ENCODE measurements around the gene RAD18.

Gene RAD18

GRCh38 chr3:8909160-8909559, 54.1 kb downstream of the RAD18 start:
- no peak overlapping the region for H3K27ac ChIP-seq
- DNase-seq (ENCODE audit: low read depth, low spot score): no peak

DNA sequence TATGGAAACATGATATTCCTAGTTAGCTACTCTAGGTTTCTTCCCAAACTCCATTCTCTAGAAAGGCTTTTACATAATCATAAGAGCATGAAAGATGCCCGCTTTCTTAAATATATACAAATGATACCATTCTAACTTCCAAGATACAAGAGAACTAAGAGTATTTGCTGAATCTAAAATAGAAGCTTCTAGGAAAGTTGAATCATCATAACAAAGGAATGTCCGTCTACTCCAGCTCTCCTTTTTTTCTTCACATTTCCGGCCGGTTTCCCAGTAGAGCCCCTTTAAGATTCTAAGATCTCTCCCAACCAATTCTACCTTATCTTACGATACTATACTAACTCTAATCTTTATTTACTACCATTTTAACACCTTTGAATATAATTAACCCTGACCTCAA, 60.1 kb downstream of the RAD18 start:
- no peak for DNase-seq (ENCODE audit: low read depth, low spot score)
- no peak overlapping the region for H3K27ac ChIP-seq

GRCh38 chr3:8900869-8901268, 62.4 kb downstream of the RAD18 start:
- DNase-seq (ENCODE audit: low read depth, low spot score): no peak
- H3K27ac ChIP-seq: no peak overlapping the region

DNA sequence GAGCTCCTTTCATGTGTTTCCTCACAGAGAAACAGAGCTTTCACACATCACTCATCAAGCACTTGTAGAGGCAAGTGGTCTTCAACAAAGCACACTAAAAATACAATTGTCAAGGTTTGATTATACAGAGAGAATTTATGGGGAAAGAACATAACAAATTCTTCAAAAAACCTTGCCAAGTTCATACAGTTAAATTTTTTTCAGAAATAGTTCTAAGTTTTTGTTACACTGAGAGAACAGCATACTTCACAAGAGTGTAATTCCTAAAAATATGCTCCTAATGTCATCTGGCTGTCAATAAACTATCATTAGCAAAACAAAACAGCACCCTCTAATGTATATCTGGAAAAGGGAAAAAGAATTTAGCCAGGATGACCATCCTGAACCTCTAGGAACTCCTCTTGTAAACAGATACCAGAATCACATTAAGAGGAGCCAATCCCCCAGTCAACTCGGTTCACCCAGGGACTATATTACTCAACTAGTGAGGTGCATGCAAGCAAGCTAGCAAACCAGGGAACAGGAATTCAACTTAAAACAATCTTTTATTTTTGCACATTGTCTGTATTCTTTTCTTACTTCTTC, 63.3 kb downstream of the RAD18 start:
- no peak overlapping the region for H3K27ac ChIP-seq
- DNase-seq (ENCODE audit: low read depth, low spot score): no peak

- no peak for DNase-seq (ENCODE audit: low read depth, low spot score)
- no peak overlapping the region for H3K27ac ChIP-seq
Observed at GRCh38 chr3:8895829-8896228, 67.4 kb downstream of the RAD18 start.

- no peak for DNase-seq (ENCODE audit: low read depth, low spot score)
Observed at GRCh38 chr3:8893001-8893400, 70.3 kb downstream of the RAD18 start.

GRCh38 chr3:8891774-8892173, 71.5 kb downstream of the RAD18 start:
- H3K27ac ChIP-seq: no peak overlapping the region
- no peak for DNase-seq (ENCODE audit: low read depth, low spot score)

More at GRCh38 chr3:8893001-8893400, 70.3 kb downstream of the RAD18 start:
- H3K27ac ChIP-seq: no peak overlapping the region

GRCh38 chr3:8891303-8891702, 72.0 kb downstream of the RAD18 start:
- no peak overlapping the region for H3K27ac ChIP-seq
- no peak for DNase-seq (ENCODE audit: low read depth, low spot score)

DNA sequence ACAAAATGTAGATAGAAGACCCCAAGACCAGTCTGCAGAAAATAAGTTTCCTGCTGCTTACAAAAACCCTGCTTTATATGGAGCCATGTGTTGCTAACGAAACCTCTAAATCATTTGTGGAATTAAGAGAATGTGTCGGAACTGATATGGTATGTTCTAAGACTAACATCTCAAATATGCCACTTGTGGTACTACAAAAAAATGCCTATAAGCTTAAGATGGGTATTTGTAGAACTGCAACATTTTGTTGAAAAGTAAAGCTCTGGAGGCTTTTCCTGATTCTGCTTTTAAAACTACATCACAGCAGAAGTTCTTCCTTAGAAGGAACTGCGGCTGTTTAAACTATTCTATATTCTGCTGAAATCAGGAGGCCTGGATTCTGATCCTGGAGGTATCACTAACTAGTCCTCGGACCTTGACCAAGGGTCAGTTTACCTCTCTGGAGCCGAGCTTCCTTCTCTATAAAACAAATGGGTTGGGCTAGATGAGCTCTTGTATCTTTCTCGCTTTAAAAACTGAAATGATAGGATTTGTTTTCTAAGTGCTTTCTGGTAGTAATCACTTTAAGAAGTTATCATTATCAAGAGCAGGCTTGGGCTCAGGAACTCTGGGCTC, 74.9 kb downstream of the RAD18 start:
- no peak for DNase-seq (ENCODE audit: low read depth, low spot score)
- no peak overlapping the region for H3K27ac ChIP-seq

GRCh38 chr3:8887435-8888300, 75.6 kb downstream of the RAD18 start:
- no peak for DNase-seq (ENCODE audit: low read depth, low spot score)
- H3K27ac ChIP-seq: no peak overlapping the region

DNA sequence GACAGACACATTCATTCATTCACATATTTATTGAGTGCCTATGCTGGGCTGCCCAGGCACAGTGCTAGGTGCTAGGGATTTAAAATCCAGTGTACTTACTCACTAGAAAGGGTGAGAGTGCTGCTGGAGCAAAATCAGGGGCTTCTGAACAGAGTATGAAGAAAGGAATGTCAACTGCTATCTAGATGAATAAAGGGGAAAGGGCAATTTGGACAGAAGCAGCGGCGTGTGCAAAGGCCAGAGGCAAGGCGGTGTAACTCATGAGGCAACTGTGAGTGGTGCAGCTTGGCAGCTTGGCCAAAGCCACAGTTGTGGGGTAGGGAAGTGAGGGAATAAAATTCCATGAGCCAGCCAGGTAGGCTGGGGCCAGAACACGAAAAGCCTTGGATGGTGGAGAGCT, 76.7 kb downstream of the RAD18 start:
- no peak for DNase-seq (ENCODE audit: low read depth, low spot score)

GRCh38 chr3:8885536-8886316, 77.5 kb downstream of the RAD18 start:
- H3K27ac ChIP-seq: no peak overlapping the region
- no peak for DNase-seq (ENCODE audit: low read depth, low spot score)

More for the DNA sequence above, 76.7 kb downstream of the RAD18 start:
- no peak overlapping the region for H3K27ac ChIP-seq

GRCh38 chr3:8884630-8885290, 78.5 kb downstream of the RAD18 start:
- no peak overlapping the region for H3K27ac ChIP-seq
- DNase-seq (ENCODE audit: low read depth, low spot score): no peak

GRCh38 chr3:8882642-8883041, 80.6 kb downstream of the RAD18 start:
- no peak overlapping the region for H3K27ac ChIP-seq
- no peak for DNase-seq (ENCODE audit: low read depth, low spot score)

GRCh38 chr3:8882171-8882593, 81.1 kb downstream of the RAD18 start:
- DNase-seq (ENCODE audit: low read depth, low spot score): no peak
- no peak overlapping the region for H3K27ac ChIP-seq

DNA sequence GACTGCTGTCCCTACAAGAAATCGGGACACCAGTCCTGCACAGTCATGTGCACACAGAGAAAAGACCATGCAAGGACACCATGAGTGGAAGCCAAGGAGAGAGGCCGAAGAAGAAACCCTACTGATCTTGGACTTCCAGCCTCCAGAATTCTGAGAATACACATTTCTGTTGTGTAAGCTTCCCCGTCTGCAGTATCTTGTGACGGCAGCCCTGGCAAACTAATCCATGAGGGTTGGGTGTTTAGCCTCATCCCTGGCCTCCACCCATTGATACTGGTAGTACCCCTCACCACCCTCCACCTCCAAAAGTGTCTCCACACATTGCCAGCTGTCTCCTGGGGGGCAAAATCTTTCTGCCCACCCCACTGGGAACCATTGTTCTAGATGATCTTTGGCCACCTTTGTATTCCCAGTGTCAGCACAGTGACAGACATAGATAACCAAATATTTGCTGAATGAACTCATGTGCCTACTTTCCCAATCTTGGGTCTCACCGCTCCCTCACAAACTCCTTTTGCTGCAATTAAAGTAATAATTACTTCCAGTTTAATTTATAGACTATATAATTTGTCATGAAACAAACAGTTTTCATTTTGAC, 83.8 kb downstream of the RAD18 start:
- H3K27ac ChIP-seq: no peak overlapping the region
- no peak for DNase-seq (ENCODE audit: low read depth, low spot score)

GRCh38 chr3:8875836-8876235, 87.4 kb downstream of the RAD18 start:
- H3K27ac ChIP-seq: no peak overlapping the region
- DNase-seq (ENCODE audit: low read depth, low spot score): no peak

GRCh38 chr3:8873740-8874139, 89.5 kb downstream of the RAD18 start:
- no peak for DNase-seq (ENCODE audit: low read depth, low spot score)

DNA sequence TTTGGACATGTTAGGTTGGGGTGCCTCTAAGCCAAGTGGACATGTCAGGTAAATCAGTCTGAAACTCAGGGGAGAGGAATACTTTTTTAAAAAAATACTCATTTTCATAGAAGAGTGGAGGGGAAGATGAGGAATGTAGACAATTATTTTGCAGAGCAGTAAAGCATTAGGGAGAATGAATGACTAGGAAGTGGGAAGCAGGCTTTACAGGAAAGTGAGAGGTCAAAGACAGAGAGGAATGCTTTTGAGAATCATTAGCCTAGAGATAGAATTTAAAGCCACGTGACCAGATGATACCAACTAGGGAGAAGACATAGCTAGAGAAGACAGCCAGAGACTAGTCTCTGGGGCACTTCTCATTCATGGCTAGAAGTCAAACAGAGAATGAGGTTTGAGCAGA, 91.0 kb downstream of the RAD18 start:
- DNase-seq (ENCODE audit: low read depth, low spot score): no peak

More at GRCh38 chr3:8873740-8874139, 89.5 kb downstream of the RAD18 start:
- peak overlapping the region; percentile 20 for H3K27ac ChIP-seq

DNA sequence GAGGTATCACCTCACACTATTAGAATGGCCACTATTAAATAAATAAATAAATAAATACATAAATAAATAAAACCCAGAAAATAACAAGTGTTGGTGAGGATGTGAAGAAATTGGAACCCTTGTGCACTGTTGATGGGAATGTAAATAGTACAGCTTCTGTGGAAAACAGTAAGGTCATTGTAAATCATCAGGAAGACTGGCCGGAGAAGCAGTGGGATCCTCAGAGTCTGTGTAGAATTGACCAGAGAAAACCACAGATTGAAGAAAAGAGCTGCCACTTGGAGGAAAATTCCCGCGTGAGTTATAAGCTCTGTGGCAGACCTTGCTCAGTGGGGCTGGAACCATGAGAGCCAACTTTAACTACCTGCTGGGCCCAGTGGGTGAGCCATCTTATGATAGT, 92.0 kb downstream of the RAD18 start:
- DNase-seq (ENCODE audit: low read depth, low spot score): no peak
- no peak overlapping the region for H3K27ac ChIP-seq

More for the DNA sequence above, 91.0 kb downstream of the RAD18 start:
- H3K27ac ChIP-seq: no peak overlapping the region
